GM03348 (cell line): ENCODE measurements around the gene HSD17B1.
"Not testable (repeated sequence)": the region's sequence is repeated elsewhere in the genome, so short reads cannot be mapped to it uniquely, and the experiment has no call there.

Experiments
- DNase-seq: peaks from one replicate; pipeline ENCODE4 v3.0.0; 2012; ENCODE audit warnings: low spot score

HSD17B1 gene

DNA sequence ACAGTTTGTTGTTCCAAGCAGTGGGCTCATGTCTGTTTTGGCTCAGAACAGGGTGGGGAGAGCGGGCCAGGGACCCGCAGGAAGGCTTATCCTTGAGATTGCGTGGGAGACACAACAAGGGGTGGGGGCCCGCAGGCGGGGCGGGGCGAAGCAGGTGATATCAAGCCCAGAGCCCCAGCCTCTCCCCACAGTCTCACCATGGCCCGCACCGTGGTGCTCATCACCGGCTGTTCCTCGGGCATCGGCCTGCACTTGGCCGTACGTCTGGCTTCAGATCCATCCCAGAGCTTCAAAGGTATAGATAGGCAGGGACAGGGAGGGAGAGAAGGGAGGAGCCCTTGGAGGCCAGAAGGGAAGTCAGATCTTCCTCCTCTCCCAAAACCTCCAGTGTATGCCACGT lies at the start of gene HSD17B1:
HSD17B1 (plus strand) TSS at position 188 of the 400 bp plus-strand sequence; CDS start at position 199, 11 bp downstream.
- not testable (repeated sequence) for DNase-seq

- no peak for DNase-seq
These were observed 49.8 kb upstream of the HSD17B1 start for GRCh38 chr17:42502926-42503325.

DNA sequence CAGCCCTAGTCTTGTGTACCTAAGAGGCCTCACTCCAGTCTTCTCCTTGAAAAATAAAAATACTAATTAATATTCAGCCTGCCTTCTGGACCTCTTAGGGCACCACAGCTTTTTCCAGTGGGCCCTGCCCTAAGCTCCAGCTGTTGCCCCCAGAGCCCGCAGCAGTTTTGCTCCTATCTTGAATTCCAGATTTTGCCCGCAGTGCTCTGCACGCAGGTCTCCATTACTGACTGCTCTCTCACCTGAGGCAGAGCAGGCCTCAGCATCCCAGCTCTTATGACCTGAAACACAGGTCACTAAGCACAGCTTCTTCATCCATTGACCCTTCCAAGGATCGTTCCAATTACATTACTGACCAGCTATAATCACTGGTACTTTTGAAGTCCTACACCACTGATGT lies 45.1 kb upstream of the HSD17B1 start:
- DNase-seq: no peak

DNA sequence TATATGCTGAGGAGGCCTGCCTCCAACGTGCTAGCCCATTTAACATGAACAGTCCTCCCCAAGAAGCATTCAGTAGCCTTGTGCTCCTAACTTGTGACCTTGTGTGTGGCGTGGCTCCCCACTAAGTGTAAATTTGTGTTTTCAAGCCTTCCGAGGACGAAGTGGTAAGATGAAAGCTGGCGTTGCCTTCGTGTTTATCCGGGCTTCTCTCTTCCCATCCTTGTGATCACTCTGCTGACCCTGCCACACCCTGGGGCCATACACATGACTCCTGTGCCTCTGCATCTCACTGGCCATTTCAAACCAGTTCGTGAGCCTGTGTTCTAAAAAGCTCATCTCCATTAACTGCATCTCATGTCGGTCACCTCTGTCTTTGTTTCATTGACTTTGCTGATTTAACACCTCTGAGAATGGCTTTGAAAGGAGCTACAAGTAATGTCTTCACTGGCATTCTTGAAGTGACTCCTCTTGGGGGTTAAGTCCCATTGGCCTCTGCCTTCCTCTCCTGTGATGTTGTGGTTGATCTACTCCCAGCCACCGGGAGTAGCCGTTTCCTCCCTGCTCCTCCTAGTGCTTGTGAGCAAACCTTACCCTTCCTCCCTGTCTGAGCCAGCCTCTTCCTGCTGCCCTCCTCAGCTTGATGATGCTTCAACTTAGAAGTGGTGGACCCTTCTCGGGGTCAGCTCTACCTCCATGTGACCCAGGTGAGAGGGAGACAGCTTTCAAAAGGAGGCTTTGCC lies 44.1 kb upstream of the HSD17B1 start:
- no peak for DNase-seq

DNA sequence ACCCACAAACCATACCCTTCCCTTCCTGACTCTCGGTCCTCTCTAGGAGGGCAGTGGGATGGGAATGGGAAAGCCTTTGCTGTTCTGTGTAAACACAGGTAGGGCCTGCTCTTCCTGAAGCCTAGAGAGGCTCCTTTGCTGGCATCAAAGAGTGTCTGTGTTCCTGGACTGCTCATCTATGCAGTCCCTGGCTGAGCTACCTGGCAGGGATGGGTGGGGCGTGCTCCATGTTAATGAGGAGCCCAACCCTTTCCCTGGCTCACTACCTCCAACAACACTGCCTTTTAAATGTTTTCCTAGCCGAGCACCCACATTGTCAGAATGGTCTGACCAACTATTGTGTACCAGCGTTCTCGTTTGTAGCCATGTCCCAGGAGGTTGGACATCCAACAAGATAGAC lies 43.3 kb upstream of the HSD17B1 start:
- DNase-seq: no peak

DNA sequence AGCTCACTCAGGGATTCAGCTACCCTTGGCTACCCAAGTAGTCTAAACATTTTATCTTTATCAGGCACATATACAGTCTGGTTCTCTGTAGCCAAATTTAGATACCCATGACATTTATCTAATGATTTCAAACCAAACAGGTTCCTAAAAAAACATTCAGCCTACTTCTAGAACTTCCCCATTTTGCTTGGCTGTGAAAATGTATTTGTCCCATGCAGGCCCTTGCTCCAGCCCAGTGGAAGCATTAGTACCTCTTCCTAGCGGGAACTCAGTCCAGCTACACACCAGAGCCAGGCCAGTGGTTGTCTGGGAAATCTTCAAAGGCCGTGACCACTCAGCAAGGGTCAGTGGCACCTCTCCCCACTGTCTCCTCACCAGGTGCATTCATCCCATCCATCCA lies 42.9 kb upstream of the HSD17B1 start:
- no peak for DNase-seq

- no peak for DNase-seq
These were observed 40.5 kb upstream of the HSD17B1 start for GRCh38 chr17:42512246-42512645.

DNA sequence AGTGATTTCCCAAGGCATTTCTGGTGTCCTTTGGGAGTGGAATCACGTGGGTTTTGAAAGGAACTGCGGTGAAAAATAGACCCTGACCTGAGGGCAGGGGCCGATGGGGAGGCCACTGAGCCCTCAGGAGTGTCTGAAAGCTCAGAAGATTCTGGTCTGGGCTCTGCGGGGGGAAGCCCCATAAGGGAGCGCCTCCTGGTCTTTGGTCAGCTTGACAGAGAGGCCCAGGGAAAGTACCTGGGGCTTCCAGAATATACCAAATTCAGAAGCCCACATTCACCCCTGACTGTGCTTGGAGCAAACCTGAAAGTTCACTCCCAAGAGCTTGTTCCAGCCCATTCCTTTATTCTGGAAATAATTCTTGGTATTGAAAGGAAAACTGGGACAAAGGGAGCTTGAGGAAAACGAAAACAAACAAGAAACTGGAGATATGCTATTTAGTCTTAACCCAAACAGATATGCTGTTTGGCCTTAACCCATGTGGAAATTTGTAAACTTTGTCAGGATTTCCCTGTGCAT lies 39.9 kb upstream of the HSD17B1 start:
- no peak for DNase-seq

DNA sequence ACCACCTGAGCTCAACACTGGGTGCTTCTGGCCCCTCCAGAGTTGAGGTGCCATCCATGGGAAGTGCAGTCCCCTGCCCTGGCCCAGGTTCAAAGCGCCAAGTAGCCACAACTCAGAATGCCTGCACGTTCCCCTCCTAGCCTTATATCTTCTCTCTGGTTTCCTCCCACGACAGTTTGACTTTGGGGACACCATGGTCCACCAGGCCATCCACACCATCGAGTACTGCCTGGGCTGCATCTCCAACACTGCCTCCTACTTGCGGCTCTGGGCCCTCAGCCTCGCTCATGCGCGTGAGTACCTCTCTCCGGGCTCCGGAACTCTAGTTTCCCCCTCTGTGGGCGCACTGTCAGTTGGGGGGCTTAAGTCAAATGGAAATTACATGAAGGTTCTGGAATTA lies 39.0 kb upstream of the HSD17B1 start:
- no peak for DNase-seq

- DNase-seq: no peak
These were observed 38.4 kb upstream of the HSD17B1 start for GRCh38 chr17:42514279-42514678.

GRCh38 chr17:42514867-42515266 lies 37.9 kb upstream of the HSD17B1 start:
- no peak for DNase-seq

DNA sequence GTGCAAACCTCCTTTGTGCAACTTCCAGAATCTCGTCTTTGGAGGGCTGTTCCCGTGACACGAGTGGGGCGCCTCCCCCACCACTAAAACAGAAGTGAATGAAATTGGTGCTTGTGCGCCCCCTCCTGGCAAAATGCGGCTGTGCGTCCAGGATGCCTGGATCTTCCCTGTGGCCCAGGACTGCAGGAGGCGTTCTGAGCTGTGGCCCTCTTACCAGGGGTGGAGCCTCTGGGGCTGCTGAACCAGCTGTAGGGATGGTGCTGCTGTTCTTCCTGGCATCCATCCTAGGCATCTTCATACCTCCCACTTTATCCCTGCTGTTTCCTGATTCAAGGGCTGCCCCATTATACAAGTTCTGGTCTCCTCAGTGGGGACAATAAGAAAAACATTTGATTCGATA lies 35.2 kb upstream of the HSD17B1 start:
- peak; percentile 97 for DNase-seq

DNA sequence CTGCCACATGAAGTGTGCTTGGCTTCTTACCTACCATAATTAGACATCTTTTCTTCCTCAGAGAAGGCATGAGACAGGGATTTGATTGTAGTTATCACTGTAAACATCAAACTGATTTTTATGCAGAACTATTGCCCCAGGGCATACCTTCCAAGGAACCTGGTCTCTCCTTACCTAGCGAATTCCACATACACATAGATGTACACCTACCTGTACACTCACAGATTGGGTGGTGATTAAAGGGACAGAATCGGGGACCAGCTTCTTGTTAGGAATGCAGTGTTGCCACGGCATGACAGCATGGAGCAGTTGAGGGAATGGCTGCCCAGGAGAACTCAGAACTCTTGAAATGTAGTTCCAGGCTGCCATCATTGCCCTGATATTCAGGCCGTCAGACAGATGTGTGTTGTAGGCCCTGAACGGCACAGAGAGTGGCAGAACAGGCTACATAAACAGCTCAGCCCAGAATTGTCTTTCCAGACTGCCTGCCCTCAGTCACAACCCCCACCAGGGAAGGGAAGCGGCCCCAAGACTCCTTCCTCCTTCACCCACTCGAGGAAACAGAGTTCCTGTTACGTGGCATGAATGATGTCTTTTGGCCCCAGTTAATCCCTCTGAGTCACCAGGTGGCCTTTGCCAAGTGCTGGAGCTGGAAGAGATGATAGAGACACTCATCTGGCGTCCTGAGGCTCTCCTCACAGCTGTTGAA lies 34.5 kb upstream of the HSD17B1 start:
- DNase-seq: peak; percentile 87

DNA sequence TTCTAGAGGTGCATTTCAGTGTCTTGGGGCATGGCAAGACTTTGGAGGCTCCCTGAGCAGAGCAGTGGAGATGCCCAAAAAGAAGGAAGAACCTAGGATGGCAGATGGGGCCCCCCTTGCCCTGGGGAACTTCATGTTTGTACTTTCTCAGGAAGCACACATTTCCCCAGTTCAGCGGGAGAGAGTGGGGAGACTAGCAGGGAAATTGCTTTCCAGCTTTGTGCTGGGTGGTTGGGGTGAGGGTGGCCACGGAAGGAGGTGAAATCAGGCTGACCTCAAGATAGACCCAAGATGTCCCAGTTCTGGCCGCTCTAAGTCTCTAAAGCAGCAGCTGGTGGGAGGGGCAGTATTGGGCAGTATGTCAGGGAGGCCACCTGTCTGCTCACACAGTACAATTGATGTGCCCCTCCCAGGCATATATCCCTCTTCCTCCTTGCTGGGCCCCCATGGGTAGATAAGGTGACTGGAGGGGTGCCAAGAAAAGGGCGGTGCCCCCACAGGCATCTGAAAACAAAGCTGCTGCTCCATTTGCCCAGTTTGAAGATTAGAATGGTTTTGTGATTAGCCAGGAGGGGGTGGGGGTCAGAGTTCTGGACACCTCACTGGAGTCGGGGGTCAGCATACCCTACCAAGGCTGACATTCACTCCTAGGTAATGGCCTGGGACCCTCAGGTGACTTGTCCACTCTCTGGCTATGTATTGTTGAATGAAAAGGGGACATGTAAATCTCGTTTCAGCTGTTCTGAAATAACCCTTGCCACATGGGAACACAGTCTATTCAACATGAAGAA lies 33.8 kb upstream of the HSD17B1 start:
- no peak for DNase-seq

GRCh38 chr17:42519546-42520491 lies 32.9 kb upstream of the HSD17B1 start:
- DNase-seq: peak; percentile 88

- DNase-seq: no peak
These were observed 32.2 kb upstream of the HSD17B1 start for GRCh38 chr17:42520540-42520951.

- no peak for DNase-seq
These were observed 31.7 kb upstream of the HSD17B1 start for GRCh38 chr17:42521036-42521435.

DNA sequence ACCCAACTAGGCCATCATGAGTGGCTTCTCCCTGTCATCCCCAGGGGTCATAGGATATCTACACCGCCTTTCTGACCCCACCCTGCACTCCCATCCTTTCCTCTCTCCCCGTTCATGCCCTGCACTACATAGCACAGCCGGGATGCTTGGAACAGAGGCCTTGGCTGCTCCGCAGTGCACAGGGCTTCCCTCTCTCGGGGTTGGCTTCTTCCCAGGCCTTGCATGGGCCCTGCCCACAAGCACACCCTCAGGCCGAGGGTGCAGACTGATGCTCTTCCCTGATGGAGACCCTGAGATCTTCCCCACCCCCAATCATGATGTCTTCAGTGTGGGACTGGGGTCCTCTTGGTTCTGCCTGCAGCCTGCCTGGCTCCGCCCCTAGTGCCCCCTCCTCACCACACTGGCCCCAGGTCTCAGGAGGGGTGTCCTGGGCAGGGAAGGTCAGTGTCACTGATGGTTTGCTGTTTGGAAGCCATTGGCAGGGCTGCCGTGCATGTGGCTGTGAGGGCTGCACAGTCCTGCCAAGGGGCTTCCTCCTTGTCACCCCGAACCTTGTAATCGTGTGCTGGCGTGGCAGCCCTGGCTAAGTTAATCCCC lies 31.0 kb upstream of the HSD17B1 start:
- DNase-seq: no peak

- DNase-seq: no peak
These were observed 30.4 kb upstream of the HSD17B1 start for GRCh38 chr17:42522263-42522790.

DNA sequence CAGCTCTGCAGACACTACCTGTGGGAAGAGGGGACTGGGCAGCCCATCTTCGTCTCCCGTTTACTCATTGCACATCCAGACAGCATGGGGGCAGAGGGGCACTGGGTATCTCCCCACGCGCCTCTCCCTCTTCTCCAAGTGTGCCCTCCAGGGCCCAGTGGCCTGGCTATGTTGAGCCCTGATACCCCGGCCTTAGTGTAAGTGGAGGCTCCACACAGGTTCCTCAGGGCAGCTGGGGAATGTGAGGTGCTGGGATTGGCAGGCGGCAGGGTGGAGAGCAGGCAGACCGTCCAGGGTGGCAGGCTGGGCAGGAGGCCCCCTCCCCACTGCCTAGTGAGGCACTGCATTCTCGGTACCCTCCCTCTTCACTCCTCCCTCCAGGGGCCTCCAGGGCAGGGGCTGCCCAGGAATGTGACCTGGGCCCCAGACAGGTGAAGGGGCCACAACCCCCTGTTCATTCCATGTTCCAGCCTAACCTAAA lies 29.9 kb upstream of the HSD17B1 start:
- DNase-seq: no peak

DNA sequence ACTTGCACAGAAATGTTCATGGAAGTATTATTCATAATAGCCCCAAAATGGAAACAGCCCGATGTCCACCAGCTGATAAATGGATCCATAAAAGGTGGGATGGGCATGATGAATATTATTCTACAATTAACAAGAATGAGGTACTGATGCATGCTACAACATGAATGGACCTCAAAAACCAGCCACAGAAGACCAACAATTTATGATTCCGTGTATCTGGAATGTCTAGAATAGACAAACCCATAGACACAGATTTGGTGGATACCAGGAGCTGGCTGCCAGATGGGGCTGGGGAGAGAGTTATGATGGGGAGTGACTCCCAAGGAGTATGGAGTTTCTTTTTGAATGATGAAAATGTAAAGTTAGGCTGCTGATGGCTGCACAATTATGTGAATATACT lies 27.5 kb upstream of the HSD17B1 start:
- DNase-seq: peak; percentile 71
